H1 (cell line): Measurements from ENCODE around the gene PPP6R1. TPM values are rescaled to one million over a fixed set of nuclear protein-coding genes. Genes with fewer than 3 reads are reported as not detected.

ENCODE experiments used
- CTCF ChIA-PET: fragments of 300-600 bp; sonication (Branson Sonifier 250); formaldehyde crosslinking; loops from one replicate; lab custom pipeline; 2021; ENCODE audit not compliant: partially characterized antibody; lab: Charles Lee
- POLR2A ChIA-PET: fragments of 300-600 bp; sonication (Branson Sonifier 250); formaldehyde crosslinking; loops from one replicate; lab custom pipeline; 2021; ENCODE audit warnings: inconsistent platforms; ENCODE audit not compliant: partially characterized antibody; lab: Charles Lee
- DNase-seq, 2 experiments: peaks; one replicate each; pipeline versions ENCODE4 v3.0.0 to v3.0.0-alpha.2; 2010 to 2022; ENCODE audit warnings: low spot score in 2 of 2, low read depth in 1 of 2, mixed read lengths in 1 of 2
- FAIRE-seq: peaks from 2 replicates; lab custom pipeline; 2011; peaks lifted over from hg19 to GRCh38; lab: Jason Lieb, UNC
- H2AFZ ChIP-seq: 2 replicates; pipeline ENCODE4 v1.8.1; 2012; ENCODE audit warnings: low read length, inconsistent platforms
- H2AK5ac ChIP-seq: 2 replicates; pipeline ENCODE4 v1.6.1; 2013; ENCODE audit warnings: low read depth, low read length
- H2BK120ac ChIP-seq: replicated peaks from 2 replicates; pipeline ENCODE3; 2013; ENCODE audit warnings: low read depth, low read length, inconsistent platforms
- H2BK12ac ChIP-seq: 2 replicates; pipeline ENCODE4 v1.6.1; 2013; ENCODE audit warnings: low read depth, low read length
- H2BK15ac ChIP-seq: 2 replicates; pipeline ENCODE4 v1.6.1; 2013; ENCODE audit warnings: low read length
- H2BK20ac ChIP-seq: 2 replicates; pipeline ENCODE4 v1.6.1; 2013; ENCODE audit warnings: low read length
- H2BK5ac ChIP-seq: 2 replicates; pipeline ENCODE4 v1.6.1; 2013; ENCODE audit warnings: low read depth, low read length
- H3K14ac ChIP-seq: 2 replicates; pipeline ENCODE4 v1.6.1; 2013; ENCODE audit warnings: inconsistent platforms; ENCODE audit not compliant: insufficient read length
- H3K18ac ChIP-seq: 2 replicates; pipeline ENCODE4 v1.6.1; 2013; ENCODE audit warnings: low read length; ENCODE audit errors: extremely low read depth
- H3K23ac ChIP-seq: 2 replicates; pipeline ENCODE4 v1.6.1; 2013; ENCODE audit warnings: inconsistent platforms; ENCODE audit not compliant: insufficient read length
- H3K23me2 ChIP-seq: 2 replicates; pipeline ENCODE4 v1.6.1; 2013; ENCODE audit warnings: low read depth, low read length
- H3K27ac ChIP-seq: 2 replicates; pipeline ENCODE4 v1.6.1; 2011; ENCODE audit warnings: low read depth, low read length, inconsistent platforms
- H3K27me3 ChIP-seq, 4 experiments: replicated peaks in 1 of 4; 1 replicate in 1 of 4; 2 replicates in 3 of 4; pipeline versions ENCODE4 v1.6.1 to v1.8.1; 2011 to 2013; ENCODE audit warnings: low read length in 3 of 4, mild to moderate bottlenecking in 3 of 4, inconsistent platforms in 2 of 4, mixed read lengths in 2 of 4, moderate library complexity in 1 of 4; ENCODE audit not compliant: control insufficient read depth in 3 of 4, insufficient read depth in 3 of 4; ENCODE audit errors: extremely low read depth in 1 of 4
- H3K36me3 ChIP-seq, 4 experiments: 2 replicates each; pipeline versions ENCODE4 v1.6.1 to v1.8.1; 2011 to 2013; ENCODE audit warnings: mild to moderate bottlenecking in 4 of 4, low read length in 3 of 4, moderate library complexity in 2 of 4, control low read depth in 1 of 4, inconsistent platforms in 1 of 4; ENCODE audit not compliant: insufficient read depth in 4 of 4, control insufficient read depth in 2 of 4
- H3K4ac ChIP-seq: replicated peaks from 2 replicates; pipeline ENCODE3; 2013; ENCODE audit warnings: low read length, low read depth, mixed read lengths, inconsistent platforms; ENCODE audit not compliant: insufficient read length
- H3K4me1 ChIP-seq, 4 experiments: replicated peaks in 1 of 4; 1 replicate in 1 of 4; 2 replicates in 3 of 4; pipeline versions ENCODE4 v1.6.1 to v1.8.1; 2011 to 2013; ENCODE audit warnings: low read length in 3 of 4, inconsistent platforms in 2 of 4, mixed read lengths in 1 of 4; ENCODE audit not compliant: insufficient read depth in 4 of 4, control insufficient read depth in 3 of 4
- H3K4me2 ChIP-seq, 2 experiments: 2 replicates each; pipeline versions ENCODE4 v1.6.1 to v1.8.1; 2011 to 2013; ENCODE audit warnings: low read depth in 2 of 2, low read length in 2 of 2, control low read depth in 1 of 2, inconsistent platforms in 1 of 2, mild to moderate bottlenecking in 1 of 2; ENCODE audit not compliant: insufficient read depth in 1 of 2
- H3K4me3 ChIP-seq, 4 experiments: fragments of 200-600, 300-600 bp in 1 of 4; sonication (generic), shearing (Covaris generic), sonication (Bioruptor Twin) in 1 of 4; 2 replicates each; pipeline versions ENCODE4 v1.5.1 to v1.8.1; 2011 to 2016; ENCODE audit warnings: low read length in 4 of 4, low read depth in 3 of 4, control low read depth in 2 of 4, inconsistent platforms in 2 of 4, mild to moderate bottlenecking in 2 of 4, mixed read lengths in 1 of 4, moderate library complexity in 1 of 4; ENCODE audit not compliant: insufficient read depth in 2 of 4; ENCODE audit errors: extremely low read depth in 1 of 4
- H3K56ac ChIP-seq: replicated peaks from 2 replicates; pipeline ENCODE3; 2013; ENCODE audit warnings: low read depth, mild to moderate bottlenecking, mixed read lengths, low read length, inconsistent platforms; ENCODE audit not compliant: insufficient read length
- H3K79me1 ChIP-seq: 2 replicates; pipeline ENCODE4 v1.6.1; 2013; ENCODE audit warnings: low read depth, low read length, control low read depth
- H3K79me2 ChIP-seq, 2 experiments: 2 replicates each; pipeline versions ENCODE4 v1.6.1 to v1.8.1; 2012 to 2013; ENCODE audit warnings: low read length in 2 of 2, mild to moderate bottlenecking in 2 of 2, inconsistent platforms in 1 of 2; ENCODE audit not compliant: insufficient read depth in 2 of 2, control insufficient read depth in 1 of 2
- H3K9ac ChIP-seq, 4 experiments: replicated peaks in 1 of 4; 1 replicate in 1 of 4; 2 replicates in 3 of 4; pipeline versions ENCODE4 v1.6.1 to v1.8.1; 2011 to 2013; ENCODE audit warnings: low read depth in 3 of 4, low read length in 3 of 4, control low read depth in 2 of 4, mild to moderate bottlenecking in 2 of 4, moderate library complexity in 2 of 4, inconsistent platforms in 1 of 4; ENCODE audit errors: extremely low read depth in 1 of 4
- H3K9me3 ChIP-seq, 2 experiments: 2 replicates each; pipeline versions ENCODE4 v1.6.1 to v1.8.1; 2012 to 2013; ENCODE audit warnings: mild to moderate bottlenecking in 2 of 2, moderate library complexity in 2 of 2, control low read depth in 1 of 2, inconsistent platforms in 1 of 2, low read depth in 1 of 2, low read length in 1 of 2, mixed read lengths in 1 of 2; ENCODE audit not compliant: insufficient read depth in 2 of 2
- H4K20me1 ChIP-seq, 2 experiments: replicated peaks in 1 of 2; 2 replicates each; pipeline versions ENCODE3 to v1.8.1; 2011 to 2013; ENCODE audit warnings: inconsistent platforms in 2 of 2, low read length in 2 of 2, mild to moderate bottlenecking in 1 of 2; ENCODE audit not compliant: insufficient read depth in 2 of 2, control insufficient read depth in 1 of 2
- H4K5ac ChIP-seq: 2 replicates; pipeline ENCODE4 v1.6.1; 2013; ENCODE audit warnings: low read length, low read depth, mixed read lengths, inconsistent platforms; ENCODE audit not compliant: insufficient read length
- H4K8ac ChIP-seq: 2 replicates; pipeline ENCODE4 v1.8.0; 2013; ENCODE audit warnings: mild to moderate bottlenecking, moderate library complexity, low read length, inconsistent platforms; ENCODE audit not compliant: insufficient read depth; ENCODE audit errors: extremely low read depth
- H4K91ac ChIP-seq: replicated peaks from 2 replicates; pipeline ENCODE3; 2013; ENCODE audit warnings: low read length, mixed read lengths, inconsistent platforms; ENCODE audit not compliant: insufficient read length
- EGR1 ChIP-seq: IDR thresholded peaks from 2 replicates; pipeline ENCODE4 v1.6.1; 2011; ENCODE audit warnings: low read depth, low read length, borderline replicate concordance
- SIX5 ChIP-seq: IDR thresholded peaks from 2 replicates; pipeline ENCODE4 v1.6.1; 2011; ENCODE audit warnings: mild to moderate bottlenecking, low read depth, low read length
- SP2 ChIP-seq: IDR thresholded peaks from 2 replicates; pipeline ENCODE4 v1.6.1; 2012; ENCODE audit warnings: mild to moderate bottlenecking, low read length, inconsistent platforms
- WGBS, 2 experiments: shearing (Covaris generic) in 1 of 2; methylation state at CpG; one replicate each; pipeline versions ENCODE4 v1.1.6 to v1.1.7; 2013 to 2015; ENCODE audit warnings: low lambda C conversion rate in 2 of 2, mixed read lengths in 2 of 2, inconsistent platforms in 1 of 2, low coverage in 1 of 2, missing lambda C conversion rate in 1 of 2; ENCODE audit not compliant: insufficient replicate concordance in 2 of 2, insufficient coverage in 1 of 2, insufficient read length in 1 of 2; ENCODE audit errors: extremely low coverage in 1 of 2, missing lambda C conversion rate in 1 of 2; 5-methylcytosine and 5-hydroxymethylcytosine counted together
- polyA plus RNA-seq, 7 experiments: library from polyadenylated mRNA; depleted of rRNA in 3 of 7; stranded (reverse) in 5 of 7; unstranded in 2 of 7; fragments of >200 nt in 5 of 7; fragments of 200-250 nt in 2 of 7; gene quantifications; 1 replicate in 5 of 7; 2 replicates in 1 of 7; 4 replicates in 1 of 7; pipeline versions ENCODE4 v1.2.1 to v1.2.3, GENCODE V29; 2011 to 2013; ENCODE audit warnings: missing spikeins in 2 of 7, mixed read lengths in 2 of 7
- total RNA-seq: library from RNA; stranded (reverse); fragmentation: NEBNext Ultra II Directional; extraction: Animal tissue kit (Norgen Biotek cat#: 25700); gene quantifications from 2 replicates; pipeline ENCODE4 v1.2.1, GENCODE V29; 2021
- TF ChIP-seq, protein P1 (sequence below), 3 experiments: IDR thresholded peaks; 1 replicate in 2 of 3; 2 replicates in 1 of 3; pipeline versions ENCODE4 v1.5.1 to v1.6.1; 2011; ENCODE audit warnings: low read length in 3 of 3, mild to moderate bottlenecking in 3 of 3, inconsistent platforms in 2 of 3, low read depth in 1 of 3, moderate library complexity in 1 of 3; ENCODE audit not compliant: insufficient read depth in 1 of 3; ENCODE audit errors: control extremely low read depth in 1 of 3

The PPP6R1 gene
- total and polyA plus RNA-seq, 2 of the 8 experiments (the other 6 are each of a cell fraction or from before 2014, with no cell fraction given) = 36.4 to 74.4 TPM

- no peak overlapping the region for H2AFZ ChIP-seq
- TF ChIP-seq EGR1 (no peak), SIX5 (no peak), SP2 (no peak)
- TF ChIP-seq, protein P1, sequence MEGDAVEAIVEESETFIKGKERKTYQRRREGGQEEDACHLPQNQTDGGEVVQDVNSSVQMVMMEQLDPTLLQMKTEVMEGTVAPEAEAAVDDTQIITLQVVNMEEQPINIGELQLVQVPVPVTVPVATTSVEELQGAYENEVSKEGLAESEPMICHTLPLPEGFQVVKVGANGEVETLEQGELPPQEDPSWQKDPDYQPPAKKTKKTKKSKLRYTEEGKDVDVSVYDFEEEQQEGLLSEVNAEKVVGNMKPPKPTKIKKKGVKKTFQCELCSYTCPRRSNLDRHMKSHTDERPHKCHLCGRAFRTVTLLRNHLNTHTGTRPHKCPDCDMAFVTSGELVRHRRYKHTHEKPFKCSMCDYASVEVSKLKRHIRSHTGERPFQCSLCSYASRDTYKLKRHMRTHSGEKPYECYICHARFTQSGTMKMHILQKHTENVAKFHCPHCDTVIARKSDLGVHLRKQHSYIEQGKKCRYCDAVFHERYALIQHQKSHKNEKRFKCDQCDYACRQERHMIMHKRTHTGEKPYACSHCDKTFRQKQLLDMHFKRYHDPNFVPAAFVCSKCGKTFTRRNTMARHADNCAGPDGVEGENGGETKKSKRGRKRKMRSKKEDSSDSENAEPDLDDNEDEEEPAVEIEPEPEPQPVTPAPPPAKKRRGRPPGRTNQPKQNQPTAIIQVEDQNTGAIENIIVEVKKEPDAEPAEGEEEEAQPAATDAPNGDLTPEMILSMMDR (IDR thresholded peaks at IDR 0.05; ENCODE audit: control extremely low read depth in 1 of 3, insufficient read depth in 1 of 3, low read depth in 1 of 3, low read length in 3 of 3) = no peak
- TF ChIP-seq, all 59 proteins: peak for 0
- no peak overlapping the region for H3K4me3 ChIP-seq
- ChIA-PET POLR2A (interaction anchor here (0.7 to 1.2 kb wide), 2 partner anchors 11 to 200 kb away, joined by 3 read pairs; no protein-coding TSS in a partner anchor), CTCF (interaction anchor here (0.6 kb wide), 1 partner anchor 138 kb away, joined by 3 read pairs; no protein-coding TSS in a partner anchor)
- no peaks in the 10 kb centered on the region for H3K36me3 ChIP-seq
- no peak overlapping the region for H3K27ac ChIP-seq
- no peak overlapping the region for H4K8ac ChIP-seq
- no peak overlapping the region for H3K9ac ChIP-seq
- H3K23me2 ChIP-seq = no peaks in the 10 kb centered on the region
- no peaks in the 10 kb centered on the region for H4K20me1 ChIP-seq
- H2BK20ac ChIP-seq = no peak overlapping the region
- no peak overlapping the region for H3K23ac ChIP-seq
- no peaks in the 10 kb centered on the region for H3K79me1 ChIP-seq
- no peak overlapping the region for H3K56ac ChIP-seq
- H3K79me2 ChIP-seq = no peaks in the 10 kb centered on the region
- H2AK5ac ChIP-seq = no peak overlapping the region
- H3K14ac ChIP-seq = no peak overlapping the region
- H3K27me3 ChIP-seq = peaks cover 0 to 4% (median 0%) of the 10 kb centered on the region in 4 experiments; a peak in 1 of 7 replicates
- no peak overlapping the region for H4K91ac ChIP-seq
- H2BK15ac ChIP-seq = no peak overlapping the region
- H3K4ac ChIP-seq = no peak overlapping the region
- peak overlapping the region; percentile 60; the same call in 1 of the 2 replicates for H2BK5ac ChIP-seq
- H3K4me2 ChIP-seq = no peak overlapping the region
- no peak overlapping the region for H2BK12ac ChIP-seq
- no peak overlapping the region for H2BK120ac ChIP-seq
- peak in 1 of 2 experiments; percentile 29 for DNase-seq
- H4K5ac ChIP-seq = no peak overlapping the region
- H3K4me1 ChIP-seq = no peaks in the 10 kb centered on the region
- no peak for FAIRE-seq
- H3K18ac ChIP-seq = no peak overlapping the region
- WGBS, 2 experiments = 81% methylated on average over 15 of the region's 15 CpGs; no CpG with 5 or more reads in 1 of the 2 experiments
- no peaks in the 10 kb centered on the region for H3K9me3 ChIP-seq
These were observed 69.4 kb downstream of the PPP6R1 start for GRCh38 chr19:55189403-55189835.
